ENCODE measurements around the gene TNNI2. TPM values are rescaled to one million over a fixed set of nuclear protein-coding genes. Genes with fewer than 3 reads are reported as not detected.

TNNI2 gene
- total RNA-seq, 2 donors from 2014 or later = 1.0 to 1.3 TPM

DNA sequence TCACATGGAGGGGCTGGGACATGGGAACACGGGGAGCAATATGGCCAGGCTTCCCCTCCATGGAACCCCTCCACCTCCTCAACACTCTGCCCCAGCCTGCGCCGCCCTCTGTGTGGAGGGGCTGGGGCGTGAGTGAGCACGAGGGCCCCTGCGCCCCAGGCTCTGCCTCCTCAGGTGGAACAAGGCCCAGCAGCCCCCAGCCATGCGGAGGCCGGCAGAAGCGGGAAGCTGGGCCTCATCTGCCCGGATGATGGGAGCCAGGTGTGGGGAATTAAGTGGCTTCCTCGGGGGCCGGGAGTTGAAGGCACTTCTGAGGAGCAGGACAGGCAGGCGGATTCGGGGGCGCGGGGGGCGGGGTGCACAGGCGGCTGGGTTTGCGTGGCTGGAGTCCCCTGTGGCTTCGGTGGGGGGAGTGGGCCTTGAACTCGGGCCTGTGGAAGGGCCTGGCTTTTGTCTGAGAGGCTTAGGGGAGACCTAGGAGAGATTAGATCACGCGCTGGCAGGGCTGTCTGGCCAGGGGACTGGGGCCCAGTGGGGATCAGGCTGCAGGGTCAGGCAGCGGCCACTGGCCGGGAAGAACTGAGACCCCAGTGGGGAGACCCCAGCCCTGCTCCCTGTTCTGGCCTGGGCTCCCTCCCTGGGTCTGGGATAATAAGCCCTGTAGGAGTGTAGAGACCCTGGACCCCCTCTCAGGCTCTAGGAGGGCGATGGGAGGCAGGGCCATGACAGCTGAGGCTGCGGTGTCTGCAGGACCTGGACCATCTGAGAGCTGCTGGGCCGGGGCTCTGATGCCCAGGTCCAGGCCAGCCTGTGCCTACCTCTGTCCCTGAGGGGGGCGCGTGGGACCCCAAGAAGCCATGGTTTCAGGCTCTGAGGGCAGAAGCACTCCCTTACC lies 39.6 kb downstream of the TNNI2 start:
- intact Hi-C loops (cut with DNase I) = no loop called here
- DNase-seq (ENCODE audit: low spot score) = peak; percentile 83

DNA sequence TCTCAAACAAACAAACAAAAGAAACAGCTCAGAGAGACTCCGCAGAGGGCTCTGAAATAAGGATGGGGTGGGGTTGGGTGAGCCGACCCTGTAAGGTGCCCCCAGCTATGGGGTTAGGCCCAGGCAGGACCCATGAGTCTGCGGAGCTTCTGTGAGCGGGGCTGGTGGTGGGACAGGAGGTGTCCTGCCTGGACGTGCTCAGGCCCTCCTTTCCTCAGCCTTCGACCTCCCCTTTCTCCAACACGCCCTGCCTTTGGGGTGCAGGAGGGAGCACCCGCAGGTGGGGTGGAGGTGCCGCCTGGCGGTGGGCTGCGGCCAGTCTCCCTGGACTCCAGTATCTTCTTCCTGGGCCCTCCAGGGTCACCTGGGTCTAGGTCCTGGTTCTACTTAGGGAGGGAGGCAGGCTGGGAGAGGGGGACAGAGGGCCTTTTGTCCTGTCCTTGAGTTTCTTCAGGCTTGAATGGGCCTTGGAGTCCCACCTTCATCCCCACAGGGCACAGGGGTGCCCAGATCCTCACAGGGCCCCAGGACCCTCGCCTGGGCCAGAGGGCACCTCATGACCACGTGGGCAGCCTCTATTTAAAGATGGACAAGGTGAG lies 40.7 kb downstream of the TNNI2 start:
- DNase-seq (ENCODE audit: low spot score) = peak; percentile 72
- intact Hi-C loops (cut with DNase I) = no loop called here

DNA sequence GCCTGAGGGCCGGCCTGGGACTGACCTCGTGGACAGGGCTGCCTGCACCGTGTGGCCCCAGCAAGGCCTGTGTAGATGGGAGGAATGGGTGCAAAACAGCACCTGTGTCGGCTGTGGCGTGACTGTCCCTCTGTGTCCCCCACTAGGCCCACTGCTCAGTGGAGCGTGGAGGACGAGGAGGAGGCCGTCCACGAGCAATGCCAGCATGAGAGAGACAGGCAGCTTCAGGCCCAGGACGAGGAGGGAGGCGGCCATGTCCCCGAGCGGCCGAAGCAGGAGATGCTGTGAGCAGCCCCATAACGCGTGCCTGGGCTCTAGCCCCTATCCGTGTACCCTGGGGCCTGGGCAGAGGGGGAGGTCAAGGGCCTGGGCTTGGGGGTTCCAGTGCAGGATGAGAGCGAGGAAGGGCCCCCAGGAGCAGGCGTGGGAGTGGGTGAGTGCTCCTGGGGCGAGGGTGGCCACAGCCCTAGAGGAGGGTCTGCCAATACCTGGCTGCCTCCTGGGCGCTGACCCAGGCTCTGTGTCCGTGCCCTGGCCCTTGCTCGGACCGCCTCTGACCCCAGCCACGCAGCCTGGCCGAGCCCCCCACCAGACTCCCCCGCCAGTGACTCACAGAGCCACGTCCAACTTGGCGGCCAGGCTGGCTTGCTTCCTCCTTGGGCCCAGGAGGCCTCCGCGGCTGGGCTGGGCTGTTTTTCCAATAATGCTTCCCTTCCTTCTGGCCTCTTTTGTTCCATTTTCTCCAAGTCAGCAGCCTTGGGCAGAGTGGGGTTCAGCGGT lies 41.4 kb downstream of the TNNI2 start:
- peak; percentile 95 for DNase-seq (ENCODE audit: low spot score)

DNA sequence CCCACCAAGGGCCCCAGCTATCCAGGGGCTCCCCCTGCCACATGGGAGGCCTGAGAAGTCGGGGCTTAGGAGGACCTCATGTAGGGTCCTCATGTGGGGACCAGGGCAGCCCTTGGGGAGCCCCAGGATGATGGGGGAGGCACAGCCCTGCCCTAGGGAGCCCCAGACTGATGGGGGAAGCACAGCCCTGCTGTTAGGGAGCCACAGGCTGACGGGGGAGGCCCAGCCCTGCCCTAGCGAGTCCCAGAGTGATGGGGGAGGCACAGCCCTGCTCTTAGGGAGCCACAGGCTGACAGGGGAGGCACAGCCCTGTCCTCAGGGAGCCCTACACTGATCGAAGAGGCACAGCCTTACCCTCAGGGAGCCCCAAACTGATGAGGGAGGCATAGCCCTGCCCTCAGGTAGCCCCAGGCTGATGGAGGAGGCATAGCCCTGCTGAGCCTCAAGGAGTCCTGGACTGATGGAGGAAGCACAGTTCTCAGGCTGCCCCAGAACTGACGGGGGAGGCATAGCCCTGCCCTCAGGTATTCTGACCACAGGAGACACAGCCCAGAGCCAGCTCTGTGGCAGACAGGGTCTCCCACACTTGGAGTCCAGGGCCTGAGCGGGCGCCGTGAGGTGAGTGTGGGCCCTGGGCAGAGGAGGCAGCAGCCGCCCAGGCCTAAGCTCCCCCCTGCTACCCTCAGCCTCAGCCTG lies 42.1 kb downstream of the TNNI2 start:
- DNase-seq (ENCODE audit: low spot score) = peak; percentile 69
- intact Hi-C loops (cut with DNase I) = loop anchor here (5.0 to 10.0 kb wide), 4 partner anchors 36 to 1039 kb away; partner anchors contain the start of genes POLR2L (in 1 of the 2), TNNT3 (in 1 of the 2) and TSPAN4 (in 1 of the 2)

More for the DNA sequence above, 41.4 kb downstream of the TNNI2 start:
- intact Hi-C loops (cut with DNase I) = loop anchor here (5.0 to 10.0 kb wide), 4 partner anchors 37 to 1038 kb away; partner anchors contain the start of genes POLR2L (in 1 of the 2), TNNT3 (in 1 of the 2) and TSPAN4 (in 1 of the 2)

DNA sequence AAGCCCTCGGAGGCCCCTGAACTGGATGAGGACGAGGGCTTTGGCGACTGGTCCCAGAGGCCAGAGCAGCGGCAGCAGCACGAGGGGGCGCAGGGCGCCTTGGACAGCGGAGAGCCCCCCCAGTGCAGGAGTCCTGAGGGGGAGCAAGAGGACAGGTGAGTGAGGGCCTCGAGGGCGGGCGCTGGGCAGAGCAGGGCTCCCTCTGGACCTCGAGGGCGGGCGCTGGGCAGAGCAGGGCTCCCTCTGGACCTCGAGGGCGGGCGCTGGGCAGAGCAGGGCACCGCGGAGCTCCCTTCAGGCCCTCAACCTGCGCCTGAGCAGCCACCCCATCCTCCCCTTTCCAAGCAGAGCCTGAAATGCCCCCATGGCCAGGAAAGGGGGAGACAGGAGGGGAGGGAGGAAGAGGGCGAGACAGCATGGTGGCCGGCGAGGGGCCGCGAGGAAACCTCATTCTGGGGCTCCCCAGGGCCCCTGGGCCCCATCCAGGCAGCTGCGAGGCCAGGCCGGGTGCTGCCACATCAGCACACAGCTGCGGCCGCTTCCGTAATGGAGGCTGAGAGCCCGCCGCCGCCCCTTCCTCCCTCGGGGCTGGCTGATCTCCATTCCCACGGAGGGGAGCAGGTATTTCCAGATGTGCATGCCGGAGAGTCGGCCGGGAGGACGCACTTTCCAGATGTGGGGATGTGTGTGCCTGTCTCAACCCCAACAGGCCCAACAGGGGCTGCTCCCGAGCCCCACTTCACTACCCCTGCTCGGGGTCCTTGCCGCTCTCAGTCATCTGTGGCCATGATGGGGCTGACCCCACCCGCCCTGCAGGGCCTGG lies 42.9 kb downstream of the TNNI2 start:
- intact Hi-C loops (cut with DNase I) = loop anchor here (5.0 to 10.0 kb wide), 4 partner anchors 36 to 1039 kb away; partner anchors contain the start of genes POLR2L (in 1 of the 2), TNNT3 (in 1 of the 2) and TSPAN4 (in 1 of the 2)
- DNase-seq (ENCODE audit: low spot score) = peak; percentile 82

DNA sequence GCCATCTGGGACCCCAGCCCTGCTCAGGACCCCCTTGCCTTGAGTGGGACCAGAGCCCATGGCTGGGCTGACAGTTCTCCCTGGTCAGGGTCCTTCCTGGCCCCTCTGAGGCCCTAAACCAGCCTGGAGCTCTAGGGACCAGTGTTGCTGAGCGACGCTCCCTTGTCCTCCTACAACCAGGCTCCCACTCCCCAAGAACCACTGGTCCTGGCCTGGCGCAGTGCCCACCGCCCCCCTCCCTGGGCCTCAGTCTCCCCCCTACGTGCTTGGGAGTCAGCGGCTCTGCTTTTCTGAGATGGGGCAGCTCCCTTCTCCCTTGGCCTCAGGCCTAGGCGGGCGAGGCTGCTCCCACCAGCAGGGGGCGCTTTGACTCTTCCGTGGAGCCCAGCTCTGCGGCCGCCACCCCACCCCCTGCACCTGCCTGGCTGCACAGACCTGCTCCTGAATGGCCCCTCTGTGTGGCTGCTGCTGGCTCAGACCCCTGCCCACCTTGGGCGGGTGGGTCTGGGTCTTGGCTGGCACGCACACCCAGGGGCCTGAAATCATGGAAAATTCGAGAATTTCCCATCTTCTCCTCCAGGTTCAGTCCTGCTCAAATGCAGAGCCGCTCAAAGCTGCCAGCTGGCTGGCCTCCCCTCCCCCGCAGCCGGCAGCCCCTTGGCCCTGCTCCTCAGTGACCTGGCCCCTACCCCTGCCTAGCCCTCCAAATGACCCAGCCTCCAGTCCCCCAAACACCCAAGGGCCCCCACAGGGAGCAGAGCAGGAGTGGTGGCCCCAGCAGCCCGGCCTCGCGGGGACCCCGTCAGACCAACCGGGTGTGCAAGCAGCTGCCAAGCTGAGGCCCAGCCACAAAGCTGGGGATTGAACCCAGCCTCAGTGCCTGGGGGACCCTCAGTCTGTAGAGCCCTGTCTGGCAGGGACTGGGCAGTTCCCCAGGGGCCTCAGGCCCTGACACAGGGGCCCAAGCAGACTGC lies 43.8 kb downstream of the TNNI2 start:
- intact Hi-C loops (cut with DNase I) = loop anchor here (5.0 to 10.0 kb wide), 4 partner anchors 35 to 1040 kb away; partner anchors contain the start of genes POLR2L (in 1 of the 2), TNNT3 (in 1 of the 2) and TSPAN4 (in 1 of the 2)
- DNase-seq (ENCODE audit: low spot score) = peak; percentile 95

DNA sequence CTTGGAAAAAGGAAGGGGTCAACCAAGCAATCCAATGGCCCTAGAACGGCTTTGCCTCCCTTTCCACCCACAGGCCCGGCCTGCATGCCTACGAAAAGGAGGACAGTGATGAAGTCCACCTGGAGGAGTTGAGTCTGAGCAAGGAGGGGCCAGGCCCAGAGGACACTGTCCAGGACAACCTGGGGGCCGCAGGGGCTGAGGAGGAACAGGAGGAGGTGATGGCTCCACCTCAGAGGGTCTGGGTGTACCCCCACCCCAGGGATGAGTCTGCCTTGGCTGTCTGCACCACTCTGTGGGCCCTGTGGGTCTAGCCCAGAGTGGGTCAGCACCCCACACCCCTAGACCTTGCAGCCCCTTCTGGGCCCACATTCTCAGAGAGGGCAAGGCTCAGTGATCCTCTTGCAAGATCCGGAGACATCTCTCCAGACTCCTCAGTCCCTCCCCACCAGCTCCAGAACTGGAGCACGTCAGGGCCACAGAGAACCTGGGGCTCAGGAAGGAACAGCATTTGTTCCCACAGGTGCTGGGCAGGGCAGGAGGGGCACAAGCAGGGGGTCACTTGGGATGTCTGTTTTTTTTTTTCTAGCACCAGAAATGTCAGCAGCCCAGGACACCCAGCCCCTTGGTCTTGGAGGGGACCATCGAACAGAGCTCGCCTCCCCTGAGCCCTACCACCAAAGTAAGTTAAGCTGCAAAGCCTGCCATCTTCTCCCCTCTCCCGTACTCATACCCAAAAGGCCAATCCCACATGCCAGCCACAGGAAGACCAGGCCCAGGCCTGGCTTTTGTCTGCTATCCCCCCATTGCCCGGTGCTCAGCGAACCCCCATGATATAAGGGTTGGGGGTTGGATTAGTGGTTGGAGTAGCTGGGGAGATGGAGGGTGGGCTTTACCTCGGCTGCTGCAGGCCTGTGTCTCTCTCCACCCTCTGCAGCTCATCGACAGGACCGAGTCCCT lies 44.8 kb downstream of the TNNI2 start:
- peak; percentile 70 for DNase-seq (ENCODE audit: low spot score)
- intact Hi-C loops (cut with DNase I) = loop anchor here (5.0 to 10.0 kb wide), 4 partner anchors 34 to 1041 kb away; partner anchors contain the start of genes POLR2L (in 1 of the 2), TNNT3 (in 1 of the 2) and TSPAN4 (in 1 of the 2)

DNA sequence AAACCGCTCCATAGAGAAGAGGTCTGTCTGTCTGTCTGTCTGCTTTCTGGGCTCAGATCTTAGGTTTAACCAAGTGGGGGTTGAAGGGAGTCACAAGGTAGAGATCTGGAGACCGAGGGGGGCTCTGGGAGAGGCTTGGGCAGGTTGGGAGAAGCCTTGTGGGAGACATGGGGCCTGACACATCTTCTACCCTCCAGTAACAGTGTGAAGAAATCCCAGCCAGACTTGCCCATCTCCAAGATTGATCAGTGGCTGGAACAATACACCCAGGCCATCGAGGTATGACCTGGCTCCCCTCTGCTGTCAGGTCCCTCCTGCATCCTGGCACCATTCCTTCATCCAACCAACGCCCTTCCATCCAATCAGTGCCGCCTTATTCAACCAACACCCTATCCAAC lies 45.5 kb downstream of the TNNI2 start:
- DNase-seq (ENCODE audit: low spot score) = no peak
- intact Hi-C loops (cut with DNase I) = loop anchor here (5.0 to 10.0 kb wide), 4 partner anchors 33 to 1042 kb away; partner anchors contain the start of genes POLR2L (in 1 of the 2), TNNT3 (in 1 of the 2) and TSPAN4 (in 1 of the 2)

DNA sequence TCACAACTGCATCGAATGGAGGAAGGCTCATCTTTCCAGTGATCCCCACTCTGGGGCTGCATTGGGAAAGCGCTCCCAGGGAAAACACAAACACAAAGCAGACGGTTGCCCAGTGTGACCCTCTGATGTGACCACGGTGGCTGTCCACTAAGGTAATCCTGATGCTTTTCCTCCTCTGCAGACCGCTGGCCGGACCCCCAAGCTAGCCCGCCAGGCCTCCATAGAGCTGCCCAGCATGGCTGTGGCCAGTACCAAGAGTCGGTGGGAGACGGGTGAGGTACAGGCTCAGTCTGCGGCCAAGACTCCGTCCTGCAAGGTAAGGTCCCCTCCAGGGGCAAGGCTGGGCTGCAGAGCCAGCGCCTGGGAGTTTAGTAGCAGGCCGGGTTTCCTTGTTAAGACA lies 47.8 kb downstream of the TNNI2 start:
- DNase-seq (ENCODE audit: low spot score) = peak; percentile 45
- intact Hi-C loops (cut with DNase I) = loop anchor here in 1 of 2 donors (10.0 kb wide), 1 partner anchor 268 kb away; no protein-coding TSS in a partner anchor

DNA sequence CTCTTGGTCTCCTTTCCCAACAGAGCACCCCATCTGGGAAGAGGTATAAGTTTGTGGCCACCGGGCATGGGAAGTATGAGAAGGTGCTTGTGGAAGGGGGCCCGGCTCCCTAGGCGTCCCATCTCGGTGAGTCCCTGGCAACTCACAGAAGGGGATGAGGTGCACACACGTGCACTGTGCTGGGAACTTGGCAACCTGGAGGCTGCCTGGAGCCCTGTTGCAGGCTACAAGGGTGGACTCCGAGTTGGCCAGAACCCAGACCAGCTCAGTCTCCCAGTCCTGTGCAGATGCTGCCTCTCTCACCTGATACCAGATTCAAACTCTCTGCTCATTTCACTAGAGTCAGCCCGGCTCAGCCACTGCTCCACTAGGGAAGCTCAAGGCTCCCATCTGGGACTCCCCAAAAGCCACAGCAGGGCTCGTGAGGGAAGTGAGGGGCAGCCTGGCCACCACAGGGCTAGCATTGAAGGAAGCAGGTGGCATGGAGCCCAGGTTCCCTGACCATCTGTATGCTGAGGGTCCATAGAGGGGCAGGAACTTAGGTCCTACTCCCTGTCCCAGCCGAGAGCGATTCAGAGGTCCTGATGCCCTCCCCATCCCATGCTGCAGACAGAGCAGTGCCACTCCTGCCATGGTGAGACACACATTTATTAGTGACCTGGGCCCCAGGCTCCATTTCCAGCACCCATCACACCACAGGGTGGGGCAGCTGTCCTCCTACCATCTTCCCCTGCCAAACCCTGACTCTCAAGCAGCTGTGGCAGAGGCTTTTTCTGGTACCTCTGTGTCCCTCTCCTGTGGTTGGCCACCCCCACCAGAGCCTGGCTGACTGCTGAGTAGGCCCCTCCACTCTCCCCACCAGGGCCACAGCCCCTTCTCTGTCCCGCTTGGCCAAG lies 48.9 kb downstream of the TNNI2 start:
- peak; percentile 73 for DNase-seq (ENCODE audit: low spot score)
- intact Hi-C loops (cut with DNase I) = loop anchor here in 1 of 2 donors (10.0 kb wide), 1 partner anchor 267 kb away; no protein-coding TSS in a partner anchor

DNA sequence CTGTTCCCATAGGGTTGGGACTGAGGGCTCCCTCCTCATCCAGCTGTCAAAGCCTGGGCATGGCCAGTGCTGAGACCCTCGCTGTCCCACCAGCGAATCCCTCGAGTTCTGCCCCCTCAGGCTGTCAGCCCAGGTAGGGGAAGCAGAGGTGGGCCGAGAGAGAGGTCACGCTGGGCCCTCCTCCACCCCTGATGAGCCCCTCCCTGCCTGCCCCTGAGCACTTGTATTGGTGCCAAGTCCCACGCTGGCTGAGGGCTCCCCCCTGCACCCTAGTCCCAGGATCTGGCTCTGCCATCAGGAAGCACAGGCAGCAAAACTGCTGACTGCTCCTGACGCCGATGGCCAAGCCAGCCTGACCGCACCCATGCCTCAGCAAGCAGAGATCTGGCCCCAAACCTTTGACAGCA lies 49.6 kb downstream of the TNNI2 start:
- peak; percentile 76 for DNase-seq (ENCODE audit: low spot score)
- intact Hi-C loops (cut with DNase I) = loop anchor here in 1 of 2 donors (10.0 kb wide), 1 partner anchor 266 kb away; no protein-coding TSS in a partner anchor

DNA sequence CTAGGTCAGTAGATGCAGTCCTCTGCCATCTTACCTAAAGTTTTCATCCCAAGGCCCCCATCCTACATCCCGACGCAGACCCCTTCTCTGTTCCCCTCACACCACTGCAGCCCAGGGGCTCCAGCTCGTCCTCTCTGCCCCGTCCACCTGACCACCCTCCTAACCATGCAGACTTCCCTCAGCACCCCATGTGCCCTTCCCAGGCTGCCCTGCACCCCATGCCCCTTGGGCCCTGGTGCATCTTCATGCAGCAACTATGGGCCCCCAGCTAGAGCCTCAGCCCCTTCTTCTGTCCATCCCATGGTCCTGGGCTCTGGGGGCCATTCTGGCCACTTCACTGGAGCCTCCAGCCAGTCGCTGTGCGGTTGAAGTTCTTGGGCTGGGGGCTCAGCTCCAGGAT lies 50.0 kb downstream of the TNNI2 start:
- DNase-seq (ENCODE audit: low spot score) = peak; percentile 79
- intact Hi-C loops (cut with DNase I) = loop anchor here in 1 of 2 donors (10.0 kb wide), 1 partner anchor 266 kb away; no protein-coding TSS in a partner anchor

DNA sequence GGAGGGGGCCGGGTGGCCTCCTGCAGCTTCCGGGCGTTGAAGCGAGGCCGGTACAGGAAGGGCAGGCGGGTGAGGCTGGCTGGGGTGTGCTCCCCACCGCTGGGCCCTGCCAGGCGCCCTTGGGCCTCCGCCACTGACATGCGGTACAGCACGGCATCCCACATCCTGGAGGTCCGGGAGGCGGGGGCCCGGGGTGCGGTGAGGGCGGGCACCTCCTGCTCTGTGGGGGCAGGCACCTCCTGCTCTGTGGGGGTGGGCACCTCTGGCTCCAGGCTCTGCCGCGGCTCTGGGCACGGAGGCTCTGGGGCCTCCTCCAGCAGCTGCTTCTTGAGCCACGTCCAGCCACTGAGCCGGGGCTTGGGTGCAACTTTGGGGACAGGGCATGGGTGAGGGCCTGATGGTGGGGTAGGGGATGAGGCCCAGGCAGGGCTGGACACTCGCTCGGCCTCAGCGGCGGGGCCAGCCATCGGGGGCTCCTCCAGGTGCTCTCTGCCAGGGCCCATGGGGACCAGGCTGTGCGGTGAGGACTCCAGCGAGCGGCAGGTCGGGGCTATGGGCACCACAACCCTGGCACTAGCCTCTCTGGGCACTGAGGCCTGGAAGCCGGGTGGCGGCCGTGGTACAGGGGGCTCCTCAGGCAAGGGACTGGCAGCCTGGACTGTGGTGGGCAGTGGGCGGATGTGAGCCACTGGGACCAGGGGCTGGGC lies 50.6 kb downstream of the TNNI2 start:
- intact Hi-C loops (cut with DNase I) = loop anchor here in 1 of 2 donors (10.0 kb wide), 1 partner anchor 265 kb away; no protein-coding TSS in a partner anchor
- DNase-seq (ENCODE audit: low spot score) = peak; percentile 86
